GM21526 (cell line): Measurements from ENCODE around the gene WNT3.
"Not testable (repeated sequence)": the region's sequence is repeated elsewhere in the genome, so short reads cannot be mapped to it uniquely, and the experiment has no call there.

Experiments used
- ATAC-seq: cut with Tn5 transposase; IDR thresholded peaks from one replicate; pipeline ENCODE4 v1.9.1; 2021; ENCODE audit warnings: moderate library complexity; ENCODE audit not compliant: unreplicated experiment, low FRiP score

Gene WNT3

DNA sequence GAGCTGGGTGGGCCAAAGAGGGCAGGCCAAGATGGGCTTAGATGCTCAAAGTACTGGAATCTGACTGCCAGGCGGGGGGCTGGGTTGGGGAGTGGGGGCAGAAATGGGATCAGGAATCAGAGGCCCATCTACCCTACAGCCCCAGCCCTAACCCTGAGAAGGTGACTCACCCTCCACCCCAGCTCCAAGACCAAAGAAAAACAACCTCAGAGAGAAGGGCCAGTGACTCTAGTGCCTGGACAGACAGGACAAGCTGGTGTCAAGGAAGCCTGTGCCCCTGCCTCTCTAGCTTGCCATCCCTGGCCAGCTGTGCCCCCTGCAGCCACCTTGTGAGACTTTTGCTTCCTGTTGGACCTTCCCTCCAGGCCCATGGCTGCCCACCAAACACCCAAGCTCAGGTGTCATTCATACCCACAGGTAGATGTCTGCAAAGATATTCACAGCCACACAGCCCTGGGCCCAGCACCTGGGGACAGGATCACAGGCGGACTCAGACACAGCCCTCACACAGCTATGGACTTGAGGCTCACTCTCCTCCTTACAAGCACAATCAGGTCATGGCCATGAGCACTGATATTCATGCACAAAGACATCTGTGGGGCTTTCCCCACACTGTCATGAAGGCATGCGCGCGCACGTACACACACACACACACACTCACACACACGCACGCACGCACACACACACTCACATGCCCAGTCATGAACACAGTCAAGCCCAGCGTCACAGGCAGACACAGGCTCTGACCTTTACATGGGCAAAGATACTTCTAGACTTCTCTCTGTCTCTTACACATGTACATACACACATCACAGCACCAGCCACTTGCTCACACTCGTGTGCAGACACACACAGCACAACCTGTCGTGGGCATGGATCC lies 2.8 kb downstream of the WNT3 start:
- no peak for ATAC-seq

DNA sequence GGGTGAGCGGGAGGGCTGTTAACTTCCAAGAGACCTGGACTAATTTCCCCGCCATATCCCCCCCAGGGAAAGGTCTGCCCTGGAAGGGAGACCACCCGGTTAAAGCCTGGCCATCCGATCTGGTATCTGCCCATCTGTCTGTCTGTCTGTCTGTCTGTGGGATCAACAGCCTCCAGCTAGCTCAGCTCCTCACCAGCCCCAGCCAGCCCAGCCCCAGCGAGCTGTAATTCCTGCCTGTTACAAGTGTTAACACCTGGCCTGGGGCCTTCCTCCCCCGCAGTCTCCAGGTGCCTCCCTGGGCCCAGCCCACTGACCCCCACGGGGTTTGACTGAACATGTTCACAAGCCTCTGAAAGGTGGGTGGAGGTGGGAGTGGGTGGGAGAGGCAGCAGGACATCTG lies 4.0 kb downstream of the WNT3 start:
- ATAC-seq = no peak

DNA sequence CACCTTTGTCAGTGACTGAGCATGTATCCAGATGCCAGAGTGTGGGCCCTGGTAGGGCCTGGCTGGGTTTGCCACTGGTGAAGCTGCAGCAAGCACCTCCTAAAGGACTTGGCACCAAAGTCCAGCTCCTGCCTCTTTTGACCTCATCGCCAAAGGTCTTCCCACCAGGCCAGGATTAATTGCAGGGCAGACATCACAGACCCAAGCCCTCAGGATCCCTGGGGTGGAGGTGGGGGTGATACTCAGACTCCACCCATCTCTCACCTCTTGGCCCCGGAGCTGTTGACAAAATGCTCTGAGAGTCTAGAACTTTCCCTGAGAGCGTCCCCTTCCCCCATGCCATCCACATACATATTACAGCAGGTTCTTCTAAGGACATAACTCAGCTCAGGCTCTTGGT lies 4.6 kb downstream of the WNT3 start:
- ATAC-seq = no peak

DNA sequence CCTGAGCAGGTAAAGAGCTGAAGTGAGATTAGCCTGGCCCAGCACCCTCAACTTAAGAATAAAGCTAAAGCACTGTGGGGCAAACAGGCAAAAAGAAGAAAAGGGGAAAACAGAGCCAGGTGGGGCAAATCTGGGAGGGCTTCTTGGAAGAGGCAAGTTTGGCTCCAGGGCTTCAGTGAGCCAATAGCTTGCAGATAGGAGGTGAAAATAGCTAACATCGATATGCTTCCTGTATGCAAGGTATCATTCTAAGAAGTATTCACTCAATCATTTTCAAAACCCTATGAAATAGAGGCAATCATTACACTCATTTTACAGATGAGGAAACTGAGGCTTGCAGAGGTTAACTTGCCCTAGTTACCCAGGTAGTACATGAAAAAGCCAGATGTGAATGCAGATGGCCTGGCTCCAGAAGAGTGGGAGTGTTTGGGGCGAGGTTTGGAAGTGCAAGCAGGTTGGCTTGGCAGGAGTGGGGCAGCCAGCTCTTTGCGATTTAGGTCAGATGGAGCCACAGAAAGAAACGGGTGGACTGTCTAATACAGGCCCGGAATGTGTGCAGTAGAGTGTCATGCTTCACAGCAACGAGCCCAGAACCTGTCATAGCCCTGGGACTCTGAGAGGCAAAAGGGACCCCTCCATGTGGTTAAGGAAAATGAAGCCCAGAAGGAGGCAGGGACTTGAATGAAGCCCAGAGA lies 5.7 kb downstream of the WNT3 start:
- ATAC-seq = no peak

DNA sequence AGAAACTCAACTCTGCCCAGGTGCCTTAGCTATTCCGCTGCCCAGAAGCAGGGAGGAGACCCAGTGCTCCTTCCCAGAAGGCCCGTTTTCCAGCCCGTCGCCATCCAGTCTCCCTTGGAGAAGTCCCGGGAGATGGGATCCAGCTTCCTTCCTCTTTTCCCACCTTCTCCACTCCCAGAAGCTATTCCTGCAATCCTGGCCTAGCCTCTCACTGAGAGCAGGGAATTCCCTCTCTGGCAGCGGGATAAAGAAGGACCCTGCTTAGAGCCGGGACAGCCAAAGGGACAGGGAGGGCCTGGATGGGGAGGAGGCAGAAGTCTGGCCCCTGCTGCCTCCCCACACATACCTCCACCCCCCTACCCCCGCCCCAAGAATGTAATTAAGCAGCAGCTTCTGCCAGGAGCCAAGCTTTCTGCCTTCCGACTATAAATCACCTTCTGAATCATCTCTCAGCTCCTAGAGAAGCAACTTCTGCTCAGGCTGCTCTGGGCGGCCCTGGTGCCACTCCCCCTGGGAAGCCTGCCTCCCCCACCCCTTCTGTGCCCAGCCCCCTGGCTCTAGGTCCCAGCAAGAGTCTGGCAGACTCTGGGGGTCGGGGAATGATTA lies 6.4 kb downstream of the WNT3 start:
- ATAC-seq = no peak

DNA sequence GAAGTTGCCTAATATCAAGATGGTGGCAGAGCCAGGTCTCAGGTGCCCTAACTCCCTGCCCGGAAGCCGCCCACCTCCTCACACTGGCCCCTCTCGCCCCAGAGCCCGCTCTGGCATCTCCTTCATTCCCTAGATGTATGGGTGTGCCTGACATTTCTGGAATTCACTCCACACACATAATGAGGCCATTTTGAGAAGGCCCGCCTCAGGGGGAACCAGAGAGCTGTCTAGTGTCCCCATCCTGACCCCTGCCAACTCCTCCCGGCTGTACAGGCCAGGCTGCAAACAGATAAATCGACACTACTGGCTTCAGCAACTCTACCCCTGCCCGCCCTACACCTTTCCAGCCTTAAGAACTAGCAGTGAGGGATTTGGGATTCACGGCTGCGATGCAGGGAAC lies 7.7 kb downstream of the WNT3 start:
- no peak for ATAC-seq

DNA sequence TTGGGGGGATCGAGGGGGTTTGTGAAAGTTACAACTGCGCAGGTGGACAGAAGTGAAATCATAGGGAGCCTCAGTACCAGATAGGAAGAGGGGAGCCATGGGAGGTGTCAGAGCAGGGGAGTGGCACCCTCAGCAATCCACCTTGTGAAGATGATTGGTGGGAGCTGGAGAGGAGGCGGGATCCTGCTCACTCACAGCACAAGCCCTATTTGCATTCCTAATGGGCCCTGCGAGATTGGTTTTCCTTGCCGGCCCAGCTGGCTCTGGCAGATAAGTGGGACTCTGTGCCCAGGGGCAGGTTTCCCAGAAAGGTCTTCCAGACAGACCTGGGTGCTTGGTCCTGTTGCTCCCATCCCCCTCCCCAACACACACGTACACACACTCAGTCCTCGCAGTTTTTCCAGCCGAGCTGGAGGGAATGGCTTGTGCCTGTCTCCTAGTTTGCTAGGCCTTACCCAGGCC lies 9.4 kb downstream of the WNT3 start:
- no peak for ATAC-seq

DNA sequence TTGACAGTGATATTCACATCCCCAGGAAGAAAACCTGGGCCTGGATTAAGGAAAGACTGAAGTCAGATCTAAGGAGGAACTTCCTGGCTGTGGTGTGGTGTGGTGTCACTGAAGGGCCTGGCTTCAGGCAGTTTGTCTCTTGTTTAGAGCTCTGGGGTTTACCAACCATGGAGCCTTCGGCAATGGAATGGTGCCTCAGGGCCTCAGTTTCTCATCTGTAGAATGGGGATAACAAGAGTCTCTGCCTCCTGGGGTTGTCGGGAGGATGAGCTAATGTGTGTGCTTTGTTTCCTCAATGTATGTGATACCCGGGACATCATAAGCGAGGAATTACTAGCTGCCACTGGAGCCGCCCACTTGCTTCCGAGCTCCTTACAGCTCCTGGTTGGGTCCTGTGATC lies 12.7 kb downstream of the WNT3 start:
- no peak for ATAC-seq

DNA sequence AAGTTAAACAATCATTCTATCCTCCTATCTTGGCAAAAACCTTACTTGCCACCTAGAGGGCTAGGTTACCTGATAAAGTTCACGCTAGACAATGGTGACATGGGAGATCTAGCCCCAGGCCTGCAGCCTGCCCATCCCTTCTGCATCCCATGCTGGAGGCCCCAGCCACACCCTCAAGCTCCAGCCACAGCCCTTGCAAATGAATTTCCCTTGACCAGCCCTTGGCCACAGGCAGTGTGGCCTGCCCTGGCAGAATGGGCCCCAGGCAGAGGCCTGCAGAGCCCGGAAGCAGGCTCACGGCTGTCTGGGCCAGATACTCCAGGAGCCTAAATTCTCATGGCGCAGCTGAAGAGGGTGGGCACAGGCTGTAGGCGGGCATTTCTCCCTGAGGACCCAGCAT lies 14.9 kb downstream of the WNT3 start:
- no peak for ATAC-seq

DNA sequence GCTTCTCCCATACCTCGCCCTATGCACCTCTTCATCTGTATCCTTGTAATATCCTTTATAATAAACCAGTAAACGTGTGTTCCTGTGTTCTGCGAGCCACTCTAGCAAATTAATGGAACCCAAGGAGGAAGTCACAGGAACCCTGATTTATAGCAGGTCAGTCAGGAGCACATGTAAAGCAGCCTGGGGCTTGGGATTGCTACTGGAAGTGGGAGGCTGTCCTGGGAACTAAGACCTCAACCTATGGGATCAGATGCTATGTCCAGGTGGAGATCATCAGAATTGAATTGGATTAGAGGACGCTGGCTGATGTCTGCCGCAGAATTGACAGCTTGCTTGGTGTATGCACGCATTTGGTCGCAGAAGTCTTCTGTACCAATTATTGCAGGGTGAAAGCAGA lies 15.7 kb downstream of the WNT3 start:
- no peak for ATAC-seq

DNA sequence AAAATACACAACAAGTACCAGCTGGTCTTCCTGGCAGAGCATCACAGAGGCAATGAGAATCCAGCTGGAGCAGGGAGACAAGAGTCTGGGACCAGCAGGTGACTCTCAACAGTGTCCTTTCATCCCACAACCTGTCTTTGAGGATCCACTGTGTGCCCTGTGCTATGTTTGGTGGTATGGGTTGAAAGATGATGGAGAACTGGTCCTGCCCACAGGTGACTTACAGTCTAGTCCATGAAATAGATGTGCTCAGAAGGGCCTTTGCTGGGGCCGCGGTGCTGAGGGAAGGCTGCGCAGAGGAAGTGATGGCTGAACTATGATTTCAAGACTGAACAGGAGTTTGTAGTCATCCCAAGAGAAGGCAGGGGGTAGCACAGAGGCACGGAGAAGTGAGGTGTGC lies 17.9 kb downstream of the WNT3 start:
- ATAC-seq = no peak

DNA sequence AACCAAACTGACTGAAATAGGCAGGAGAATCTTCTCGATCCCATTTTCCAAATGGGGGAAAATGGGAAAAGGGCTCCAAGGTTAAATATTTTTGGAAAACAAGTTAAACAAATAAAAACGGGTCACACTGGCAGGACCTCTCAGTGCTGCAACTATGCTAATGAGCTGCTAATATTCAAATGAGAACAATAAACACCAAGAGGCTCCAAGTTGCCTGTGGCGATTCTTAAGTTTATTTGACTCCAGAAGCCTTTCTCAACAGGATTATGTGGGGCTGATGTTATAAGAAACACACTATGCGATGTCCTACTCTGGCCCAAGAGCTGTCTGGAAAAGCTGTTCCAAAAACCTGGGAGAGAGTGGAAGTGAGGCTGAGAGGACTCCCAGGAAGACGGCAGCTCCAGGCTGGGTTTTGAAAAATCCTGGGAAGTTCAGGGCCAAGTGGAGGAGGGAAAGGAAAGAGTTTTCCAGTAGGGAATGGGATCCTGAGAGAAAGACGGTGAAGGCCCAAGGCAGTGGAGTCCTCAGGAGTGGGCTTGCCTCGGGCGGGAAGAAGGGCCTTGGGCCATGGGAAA lies 21.4 kb downstream of the WNT3 start:
- ATAC-seq = no peak

DNA sequence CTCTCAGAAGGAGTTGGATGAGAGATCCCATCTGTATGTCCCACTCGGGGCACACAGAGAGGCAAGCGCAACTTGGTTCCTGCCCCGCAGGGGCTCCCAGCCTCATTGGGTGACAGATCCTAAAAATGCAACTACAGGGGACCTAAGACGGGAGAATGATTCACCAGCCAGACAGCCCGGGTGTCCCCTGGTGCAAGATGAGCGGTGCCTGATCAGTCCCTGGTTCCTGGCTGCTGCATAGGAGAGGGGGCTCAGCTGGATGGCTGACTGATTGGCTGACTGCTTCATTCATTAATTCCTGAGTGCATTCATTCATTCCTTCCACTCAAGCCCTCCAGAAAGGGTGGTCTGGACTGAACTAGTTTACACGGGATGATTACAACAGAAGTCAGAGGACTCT lies 22.0 kb downstream of the WNT3 start:
- ATAC-seq = no peak

DNA sequence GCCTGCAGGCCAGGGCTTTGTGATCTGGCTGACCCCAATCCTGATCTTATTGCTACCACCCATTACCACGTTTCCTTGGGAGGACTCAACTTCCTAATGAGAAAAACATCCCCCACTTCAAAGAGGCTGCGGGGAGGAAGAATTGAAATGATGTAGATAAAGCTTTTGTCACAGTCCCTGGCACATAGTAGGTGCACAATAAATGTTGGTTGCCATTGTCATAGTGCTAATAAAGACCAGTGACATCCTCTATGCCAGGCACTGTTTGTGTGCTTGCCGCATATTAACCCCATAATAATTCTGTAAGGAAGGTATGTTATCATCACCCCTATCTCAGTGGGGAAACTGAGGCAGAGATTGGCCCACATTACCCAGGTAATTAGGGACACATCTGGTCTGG lies 22.4 kb downstream of the WNT3 start:
- no peak for ATAC-seq

DNA sequence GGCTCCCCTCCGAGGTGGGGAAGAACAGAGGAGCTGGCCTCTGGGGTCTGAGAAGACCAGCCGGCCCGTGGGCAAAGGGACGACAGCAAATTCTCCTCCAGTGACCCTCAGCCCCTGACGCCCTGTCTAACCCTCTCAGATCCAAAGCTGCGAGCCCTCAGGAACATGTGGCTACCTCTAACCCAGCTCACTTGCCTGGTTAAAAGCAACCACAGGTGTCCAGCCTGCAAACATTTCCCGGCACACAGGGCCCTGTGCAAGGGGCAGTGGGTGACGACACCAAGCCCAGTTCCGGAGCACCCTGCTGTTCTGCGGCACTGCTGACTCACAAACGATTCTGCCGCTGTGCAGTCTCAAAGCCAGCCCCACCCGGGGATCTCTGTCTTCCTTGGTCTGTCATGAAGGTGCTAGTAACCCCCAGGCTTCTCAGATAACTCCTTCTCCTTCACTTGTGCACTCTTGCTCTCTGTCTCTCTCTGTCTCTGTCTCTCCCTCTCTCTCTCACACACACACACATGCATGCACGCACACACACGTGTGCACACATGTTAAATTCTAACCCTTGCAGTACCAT lies 23.0 kb downstream of the WNT3 start:
- no peak for ATAC-seq

DNA sequence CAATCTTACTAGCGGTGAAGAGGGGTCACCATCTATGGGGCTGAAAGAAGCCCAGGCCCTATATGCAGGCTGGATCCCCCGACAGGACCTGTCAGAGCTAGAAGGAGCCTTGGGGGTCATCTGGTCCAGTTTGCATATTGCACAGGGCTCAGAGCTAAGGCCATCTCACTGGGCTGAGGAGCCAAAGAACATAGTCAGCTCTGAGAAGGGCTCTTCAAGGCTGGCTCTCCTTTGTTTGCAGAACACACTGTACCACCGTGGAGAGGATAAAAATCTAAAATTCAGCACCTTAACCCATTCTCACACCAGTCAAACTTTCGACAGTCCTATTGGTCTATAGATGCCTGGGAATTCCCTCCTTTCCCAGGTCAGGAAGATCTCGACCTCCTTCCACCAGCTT lies 24.2 kb downstream of the WNT3 start:
- no peak for ATAC-seq

DNA sequence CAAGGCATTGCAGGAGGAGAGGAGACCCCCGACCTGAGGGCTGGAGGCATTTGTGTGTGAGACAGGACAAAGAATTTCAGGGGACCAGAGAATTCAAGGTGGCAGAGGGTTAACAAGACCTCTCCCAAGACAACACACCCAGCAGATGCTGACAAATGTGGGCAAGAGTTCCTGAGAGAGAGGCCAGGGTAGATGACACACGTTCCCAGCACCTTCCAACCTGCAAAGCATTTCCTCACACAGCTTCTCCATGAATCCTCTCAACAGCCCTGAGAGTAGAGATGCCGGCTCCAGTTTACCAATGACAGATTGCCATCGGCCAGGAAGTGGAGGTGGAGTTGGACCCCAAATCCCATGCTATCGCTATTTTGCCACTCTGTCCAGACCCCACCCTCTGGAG lies 25.0 kb downstream of the WNT3 start:
- ATAC-seq = no peak

DNA sequence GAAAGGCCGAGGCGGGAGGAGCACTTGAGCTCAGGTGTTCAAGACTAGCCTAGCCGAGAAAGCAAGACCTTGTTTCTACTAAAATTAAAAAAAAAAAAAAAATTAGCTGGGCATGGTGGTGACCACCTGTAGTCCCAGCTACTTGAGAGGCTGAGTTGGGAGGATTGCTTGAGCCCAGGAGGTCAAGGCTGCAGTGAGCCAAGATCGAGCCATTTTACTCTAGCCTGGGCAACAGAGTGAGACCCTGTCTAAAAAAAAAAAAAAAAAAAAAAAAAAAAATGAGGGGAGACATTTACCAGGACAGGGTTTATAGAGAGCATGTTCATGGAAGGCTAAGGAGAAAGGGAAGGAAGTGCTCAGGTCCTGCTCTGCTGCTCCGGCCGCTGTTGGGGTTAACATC lies 25.5 kb downstream of the WNT3 start:
- ATAC-seq = not testable (repeated sequence)

DNA sequence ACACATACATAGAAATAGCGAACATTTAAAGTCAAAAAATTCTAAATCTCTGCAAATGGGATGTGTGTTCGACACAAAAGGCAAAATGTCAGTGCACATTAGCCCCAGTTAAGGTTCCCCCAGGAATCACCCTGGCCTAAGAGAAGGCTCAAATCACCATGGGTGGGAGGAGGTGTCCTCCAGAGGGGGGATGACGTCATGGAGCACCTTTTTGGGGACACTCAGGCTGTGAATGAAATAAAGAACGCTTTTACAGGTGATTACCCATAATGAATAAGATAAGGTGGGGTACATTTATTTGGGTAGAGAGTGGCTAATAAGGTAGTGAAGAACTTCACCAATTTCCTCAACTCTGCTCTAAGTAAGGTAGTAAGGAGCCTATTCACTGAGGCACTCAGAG lies 26.4 kb downstream of the WNT3 start:
- ATAC-seq = no peak

DNA sequence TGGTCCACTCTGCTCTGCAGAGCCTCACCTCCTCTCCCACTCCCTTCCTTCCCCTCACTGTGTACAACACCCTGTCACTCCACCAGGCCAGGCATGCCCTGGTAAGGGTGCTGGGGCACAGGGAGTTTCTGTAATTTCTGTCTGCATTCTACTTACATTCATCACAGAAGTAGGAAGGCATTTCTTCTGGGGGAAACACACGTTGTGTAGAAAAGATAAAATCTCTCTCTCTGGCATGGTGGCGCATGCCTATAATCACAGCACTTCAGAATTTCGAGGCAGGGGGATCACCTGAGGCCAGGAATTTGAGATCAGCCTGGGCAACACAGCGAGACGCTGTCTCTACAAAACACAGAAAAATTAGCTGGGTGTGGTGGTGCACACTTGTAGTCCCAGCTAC lies 27.0 kb downstream of the WNT3 start:
- no peak for ATAC-seq

DNA sequence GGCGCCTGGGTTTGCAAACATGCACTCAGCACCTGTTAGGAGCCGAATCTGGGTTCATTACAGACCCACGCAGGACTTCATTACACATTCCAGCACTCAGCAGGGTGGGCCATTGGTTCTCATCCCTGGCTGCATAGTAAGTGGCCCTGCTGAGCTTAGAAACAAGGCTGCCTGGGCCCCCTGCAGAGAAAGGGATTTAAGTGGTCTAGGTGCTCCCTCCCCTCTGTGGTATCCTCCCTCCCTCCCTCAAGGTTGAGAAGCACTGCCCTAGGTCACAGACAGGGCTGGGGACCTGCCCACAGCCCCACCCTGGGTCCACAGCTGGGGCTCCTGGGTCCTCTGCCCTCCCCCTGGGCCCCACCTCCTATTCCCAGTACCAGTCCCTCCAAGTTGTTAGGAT lies 28.3 kb downstream of the WNT3 start:
- ATAC-seq = no peak
